Adrenal gland (tissue), 12 donors: Measurements from ENCODE around the gene PSMA6. TPM values are rescaled to one million over a fixed set of nuclear protein-coding genes. Genes with fewer than 3 reads are reported as not detected.

Experiments
- DNase-seq, 7 donors: peaks; one replicate each; pipeline ENCODE4 v3.0.0-alpha.2; 2019 to 2020
- H3K27ac ChIP-seq, 5 donors: fragments of 200-600 bp; sonication (generic) in 4 of 5; 1 replicate in 3 of 5; 2 replicates in 2 of 5; pipeline versions ENCODE4 v1.5.1 to v1.8.0; 2016 to 2020; ENCODE audit warnings: mild to moderate bottlenecking in 1 of 5
- H3K27me3 ChIP-seq: fragments of 200-600 bp; 2 replicates; pipeline ENCODE4 v1.8.0; 2021
- H3K36me3 ChIP-seq, 2 donors: fragments of 200-600 bp; replicated peaks in 1 of 2; 1 replicate in 1 of 2; 2 replicates in 1 of 2; pipeline versions ENCODE4 v1.5.1 to v1.8.0; 2018 to 2022
- H3K4me1 ChIP-seq, 2 donors: fragments of 200-600 bp; replicated peaks in 1 of 2; 1 replicate in 1 of 2; 2 replicates in 1 of 2; pipeline versions ENCODE4 v1.5.1 to v1.8.0; 2018 to 2021
- H3K4me3 ChIP-seq, 4 donors: fragments of 200-600 bp; sonication (generic) in 3 of 4; one replicate each; pipeline ENCODE4 v1.5.1; 2016 to 2018
- H3K9me3 ChIP-seq, 3 donors: fragments of 200-600 bp; sonication (generic) in 1 of 3; replicated peaks in 1 of 3; 1 replicate in 2 of 3; 2 replicates in 1 of 3; pipeline versions ENCODE4 v1.5.1 to v1.8.0; 2016 to 2021
- POLR2A ChIP-seq, 2 donors: fragments of 450-650 bp; IDR thresholded peaks; one replicate each; pipeline ENCODE4 v1.6.1; 2017; ENCODE audit warnings: antibody characterized with exemption in 2 of 2, mild to moderate bottlenecking in 2 of 2, moderate library complexity in 1 of 2
- WGBS, 4 donors: extraction: QIAGEN DNeasy Blood & Tissue Kit in 2 of 4; methylation state at CpG; one replicate each; pipeline versions ENCODE4 v1.1.5 to v1.1.7; 2013 to 2017; 5-methylcytosine and 5-hydroxymethylcytosine counted together
- intact Hi-C, 2 donors: fragments of 100-400 bp; cut with DNase I; formaldehyde crosslinking; loops; one replicate each; pipeline versions ENCODE4 v1.14.1 to v1.15.0; 2022 to 2023
- polyA plus RNA-seq, 3 donors: library from polyadenylated mRNA; stranded (reverse); fragments of 200-250 nt in 2 of 3; fragments of 350-450 nt in 1 of 3; fragmentation: Illumina TruSeq in 1 of 3; extraction: RNeasy Lipid Tissue Mini Kit (QIAGEN cat#74804) in 1 of 3; gene quantifications; one replicate each; pipeline ENCODE4 v1.2.3, GENCODE V29; 2013 to 2014
- total RNA-seq, 9 donors: library from RNA; depleted of rRNA in 4 of 9; stranded (reverse); fragments of >200 nt in 4 of 9; fragments of 120-200 nt in 1 of 9; fragmentation: NEBNext Ultra II Directional in 1 of 9; extraction: Animal tissue kit (Norgen Biotek cat#: 25700) in 1 of 9; gene quantifications; one replicate each; pipeline versions ENCODE4 v1.1.0 to v1.2.4, GENCODE V29; 2013 to 2023
- TF ChIP-seq, protein P1 (sequence below), 6 experiments: fragments of 450-650 bp in 4 of 6; fragments of 200-600 bp in 2 of 6; sonication (generic) in 1 of 6; IDR thresholded peaks; 1 replicate in 5 of 6; 2 replicates in 1 of 6; pipeline versions ENCODE4 v1.5.1 to v1.8.0; 2016 to 2021; ENCODE audit warnings: antibody characterized with exemption in 6 of 6, mild to moderate bottlenecking in 2 of 6, moderate library complexity in 1 of 6
- donor health status: healthy with polysubstance abuse.
- donor health status: Bipolar disorder and iron deficiency.
- donor health status: DM: yes; HTN: yes; CAD: no.
- donor health status: DM: no; HTN: no; CAD: no.
- donor health status: DM: no; HTN: no; CAD: no.
- donor health status: DM: yes; HTN: yes; CAD: no.

Gene PSMA6
- total and polyA plus RNA-seq, 12 donors, result 114 to 393 (median 185) TPM

DNA sequence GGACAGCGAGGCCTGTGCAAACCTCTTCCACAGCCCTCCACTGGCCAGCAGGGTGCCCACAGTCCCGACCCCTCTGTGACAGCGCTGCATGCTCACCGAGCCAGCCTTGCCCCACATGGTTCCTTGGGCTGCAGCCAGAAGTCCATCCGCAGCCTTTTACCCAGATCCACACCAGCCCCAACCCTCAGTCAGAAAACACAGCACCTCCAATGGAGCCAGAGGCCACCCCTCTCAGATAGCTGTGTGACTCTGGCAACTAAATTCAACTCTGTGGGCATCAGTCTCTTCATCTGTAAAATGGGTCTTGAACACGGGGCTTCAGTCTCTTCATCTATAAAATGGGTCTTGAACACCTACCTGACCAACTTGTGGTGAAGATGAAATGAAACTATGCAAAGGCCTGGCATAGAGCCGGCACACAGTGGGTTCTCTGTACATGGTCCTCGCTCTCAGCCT lies 74.4 kb downstream of the PSMA6 start:
- intact Hi-C loops, result no loop called here
- TF ChIP-seq, protein P1, sequence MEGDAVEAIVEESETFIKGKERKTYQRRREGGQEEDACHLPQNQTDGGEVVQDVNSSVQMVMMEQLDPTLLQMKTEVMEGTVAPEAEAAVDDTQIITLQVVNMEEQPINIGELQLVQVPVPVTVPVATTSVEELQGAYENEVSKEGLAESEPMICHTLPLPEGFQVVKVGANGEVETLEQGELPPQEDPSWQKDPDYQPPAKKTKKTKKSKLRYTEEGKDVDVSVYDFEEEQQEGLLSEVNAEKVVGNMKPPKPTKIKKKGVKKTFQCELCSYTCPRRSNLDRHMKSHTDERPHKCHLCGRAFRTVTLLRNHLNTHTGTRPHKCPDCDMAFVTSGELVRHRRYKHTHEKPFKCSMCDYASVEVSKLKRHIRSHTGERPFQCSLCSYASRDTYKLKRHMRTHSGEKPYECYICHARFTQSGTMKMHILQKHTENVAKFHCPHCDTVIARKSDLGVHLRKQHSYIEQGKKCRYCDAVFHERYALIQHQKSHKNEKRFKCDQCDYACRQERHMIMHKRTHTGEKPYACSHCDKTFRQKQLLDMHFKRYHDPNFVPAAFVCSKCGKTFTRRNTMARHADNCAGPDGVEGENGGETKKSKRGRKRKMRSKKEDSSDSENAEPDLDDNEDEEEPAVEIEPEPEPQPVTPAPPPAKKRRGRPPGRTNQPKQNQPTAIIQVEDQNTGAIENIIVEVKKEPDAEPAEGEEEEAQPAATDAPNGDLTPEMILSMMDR (IDR thresholded peaks at IDR 0.05), result no peak
- TF ChIP-seq POLR2A (IDR thresholded peaks at IDR 0.05), result no peak
- DNase-seq, result no peak
- no peaks in the 10 kb centered on the region for H3K36me3 ChIP-seq
- H3K4me3 ChIP-seq, result no peak overlapping the region
- no peaks in the 10 kb centered on the region for H3K9me3 ChIP-seq
- H3K27ac ChIP-seq, result peak overlapping the region; percentile 84 to 97 (median 91)
- H3K27me3 ChIP-seq, result no peaks in the 10 kb centered on the region
- 69 to 97% (median 77%) methylated on average over 3 to 8 of the region's 8 CpGs for WGBS, 4 donors
- H3K4me1 ChIP-seq, result peaks cover 18 to 24% of the 10 kb centered on the region in 2 donors

DNA sequence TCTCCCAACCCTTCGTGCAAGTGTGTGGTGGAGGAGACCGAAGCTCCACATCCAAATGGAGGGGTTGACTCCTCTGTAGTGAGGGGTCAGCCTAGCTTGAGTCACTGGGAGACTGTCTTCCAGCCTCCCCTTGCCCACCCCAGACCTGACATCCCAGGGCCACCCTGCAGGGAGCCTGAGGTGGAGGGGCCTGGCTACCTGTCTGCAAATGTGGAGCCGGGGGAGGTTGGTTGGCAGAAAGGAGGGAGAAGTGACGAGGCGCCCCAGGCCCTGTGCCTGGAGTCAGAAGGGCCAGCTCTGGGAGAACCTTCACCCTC lies 74.8 kb downstream of the PSMA6 start:
- WGBS, 4 donors, result 92 to 100% (median 93%) methylated on average over 4 to 5 of the region's 5 CpGs
- Histone ChIP-seq H3K27me3 (no peaks in the 10 kb centered on the region), H3K36me3 (no peaks in the 10 kb centered on the region), H3K4me3 (no peak overlapping the region), H3K27ac (peak overlapping the region in 4 of 5 donors; percentile 87 to 97 (median 92)), H3K4me1 (peaks cover 18 to 24% of the 10 kb centered on the region in 2 donors), H3K9me3 (no peaks in the 10 kb centered on the region)
- intact Hi-C loops, result no loop called here
- TF ChIP-seq, protein P1 (IDR thresholded peaks at IDR 0.05), result no peak
- no peak for TF ChIP-seq POLR2A (IDR thresholded peaks at IDR 0.05)
- no peak for DNase-seq

Other genes starting within 250 kb of the PSMA6 start
- 10 to 100 TPM; 12.6 to 83.1 (median 42.5) TPM for gene FAM177A1, start 246.1 kb upstream of the PSMA6 start, total RNA-seq
- 10 to 100 TPM; 29.9 to 85.9 (median 56.8) TPM for gene FAM177A1, start 246.1 kb upstream of the PSMA6 start, polyA plus RNA-seq
- 10 to 100 TPM; 15.6 to 70.5 (median 31.9) TPM for gene PPP2R3C, start 170.4 kb upstream of the PSMA6 start, total RNA-seq
- gene PPP2R3C, start 170.4 kb upstream of the PSMA6 start, polyA plus RNA-seq, result 10 to 100 TPM; 14.4 to 38.3 (median 31.2) TPM
- 10 to 100 TPM; 20.0 to 48.6 (median 33.0) TPM for gene PRORP, start 169.8 kb upstream of the PSMA6 start, total RNA-seq
- gene PRORP, start 169.8 kb upstream of the PSMA6 start, polyA plus RNA-seq, result 10 to 100 TPM in 2 of 3 donors, 1 to 10 TPM in 1; 3.9 to 52.2 (median 11.9) TPM
- 100 to 1,000 TPM; 100 to 677 (median 292) TPM for gene NFKBIA, start 112.4 kb downstream of the PSMA6 start, total RNA-seq
- gene NFKBIA, start 112.4 kb downstream of the PSMA6 start, polyA plus RNA-seq, result 100 to 1,000 TPM; 106 to 152 (median 138) TPM
- gene INSM2, start 241.8 kb downstream of the PSMA6 start, total RNA-seq, result 1 to 10 TPM in 1 of 9 donors, under 1 TPM in 3, not detected in 5; 0.25 to 3.7 (median 0.53) TPM
- under 1 TPM in 2 of 3 donors, not detected in 1; 0.03 to 0.48 TPM for gene INSM2, start 241.8 kb downstream of the PSMA6 start, polyA plus RNA-seq